Ishikawa (cell line): Measurements from ENCODE around the gene ANO7.

ENCODE experiments used
- CEBPB ChIP-seq: IDR thresholded peaks from 2 replicates; pipeline ENCODE4 v1.6.1; 2012
- CREB1 ChIP-seq: IDR thresholded peaks from 2 replicates; pipeline ENCODE4 v1.6.1; 2012; ENCODE audit warnings: low read depth
- EGR1 ChIP-seq: IDR thresholded peaks from 2 replicates; pipeline ENCODE4 v1.6.1; 2012
- EP300 ChIP-seq: IDR thresholded peaks from 2 replicates; pipeline ENCODE4 v1.6.1; 2012; ENCODE audit warnings: borderline replicate concordance
- FOXM1 ChIP-seq: IDR thresholded peaks from 2 replicates; pipeline ENCODE4 v1.6.1; 2012; ENCODE audit warnings: low read depth, borderline replicate concordance
- NFIC ChIP-seq: IDR thresholded peaks from 2 replicates; pipeline ENCODE4 v1.6.1; 2012
- RAD21 ChIP-seq: IDR thresholded peaks from 2 replicates; pipeline ENCODE4 v1.6.1; 2012; ENCODE audit warnings: low read depth
- REST ChIP-seq: IDR thresholded peaks from 2 replicates; pipeline ENCODE4 v1.6.1; 2012; ENCODE audit warnings: low read depth, mild to moderate bottlenecking
- TAF1 ChIP-seq: IDR thresholded peaks from 2 replicates; pipeline ENCODE4 v1.6.1; 2012; ENCODE audit warnings: low read depth, mild to moderate bottlenecking
- TCF12 ChIP-seq: IDR thresholded peaks from 2 replicates; pipeline ENCODE4 v1.6.1; 2012; ENCODE audit warnings: low read depth
- TEAD4 ChIP-seq: IDR thresholded peaks from 2 replicates; pipeline ENCODE4 v1.6.1; 2012
- USF1 ChIP-seq: IDR thresholded peaks from 2 replicates; pipeline ENCODE4 v1.6.1; 2012
- YY1 ChIP-seq: IDR thresholded peaks from 2 replicates; pipeline ENCODE4 v1.6.1; 2012; ENCODE audit warnings: low read depth
- ZBTB7A ChIP-seq: IDR thresholded peaks from 2 replicates; pipeline ENCODE4 v1.6.1; 2012; ENCODE audit warnings: low read depth

GRCh38 chr2:241219030-241219382 lies 30.5 kb downstream of the ANO7 start:
- TF ChIP-seq TAF1 (no peak), REST (no peak), RAD21 (no peak), EP300 (no peak), YY1 (no peak), FOXM1 (no peak), EGR1 (no peak), TEAD4 (no peak), CREB1 (no peak), ZBTB7A (no peak), TCF12 (no peak), CEBPB (no peak), USF1 (no peak), NFIC (no peak)
